ENCODE measurements around the gene MGAT4B. TPM values are rescaled to one million over a fixed set of nuclear protein-coding genes. Genes with fewer than 3 reads are reported as not detected.

MGAT4B gene
- total RNA-seq, 2 donors from 2014 or later, result 66.5 to 85.9 TPM

GRCh38 chr5:179816796-179817469 lies 10.3 kb upstream of the MGAT4B start:
- DNase-seq (no peak), ATAC-seq (no peak)
- intact Hi-C loops (cut with DNase I), result no loop called here

- no peak for DNase-seq
- no peak for ATAC-seq
- intact Hi-C loops (cut with DNase I), result no loop called here
Measured at GRCh38 chr5:179816401-179816795, 9.7 kb upstream of the MGAT4B start.

GRCh38 chr5:179815491-179816249 lies 9.0 kb upstream of the MGAT4B start:
- no peak for DNase-seq
- no peak for ATAC-seq
- intact Hi-C loops (cut with DNase I), result no loop called here

GRCh38 chr5:179814090-179814489 lies 7.4 kb upstream of the MGAT4B start:
- no peak for DNase-seq
- intact Hi-C loops (cut with DNase I), result no loop called here
- ATAC-seq, result no peak

GRCh38 chr5:179812997-179813607 lies 6.4 kb upstream of the MGAT4B start:
- intact Hi-C loops (cut with DNase I), result no loop called here
- DNase-seq (no peak), ATAC-seq (no peak)

GRCh38 chr5:179812135-179812825 lies 5.6 kb upstream of the MGAT4B start:
- intact Hi-C loops (cut with DNase I), result no loop called here
- DNase-seq (no peak), ATAC-seq (no peak)

GRCh38 chr5:179805529-179806249 lies 977 bp downstream of the MGAT4B start:
- ATAC-seq (peak; percentile 38 to 47), DNase-seq (peak; percentile 61)
- intact Hi-C loops (cut with DNase I), result no loop called here

- ATAC-seq (peak; percentile 0 to 4), DNase-seq (peak; percentile 44)
- intact Hi-C loops (cut with DNase I), result no loop called here
Measured at GRCh38 chr5:179805070-179805528, 1.6 kb downstream of the MGAT4B start.

GRCh38 chr5:179804555-179804947 lies 2.1 kb downstream of the MGAT4B start:
- ATAC-seq, result no peak
- intact Hi-C loops (cut with DNase I), result loop anchor here in 1 of 2 donors (5.0 kb wide), 1 partner anchor 103 kb away; the partner anchor contains the start of gene TBC1D9B
- DNase-seq, result no peak

GRCh38 chr5:179803651-179804554 lies 2.8 kb downstream of the MGAT4B start:
- ATAC-seq (no peak), DNase-seq (peak; percentile 39)
- intact Hi-C loops (cut with DNase I), result loop anchor here in 1 of 2 donors (5.0 kb wide), 1 partner anchor 103 kb away; the partner anchor contains the start of gene TBC1D9B

GRCh38 chr5:179802950-179803562 lies 3.6 kb downstream of the MGAT4B start:
- ATAC-seq (no peak), DNase-seq (no peak)
- intact Hi-C loops (cut with DNase I), result loop anchor here in 1 of 2 donors (5.0 kb wide), 1 partner anchor 104 kb away; the partner anchor contains the start of gene TBC1D9B

- no peak for ATAC-seq
- intact Hi-C loops (cut with DNase I), result loop anchor here in 1 of 2 donors (5.0 kb wide), 1 partner anchor 105 kb away; the partner anchor contains the start of gene TBC1D9B
- DNase-seq, result no peak
Measured at GRCh38 chr5:179802207-179802883, 4.3 kb downstream of the MGAT4B start.

GRCh38 chr5:179801304-179802206 lies 5.1 kb downstream of the MGAT4B start:
- DNase-seq, result peak; percentile 81
- intact Hi-C loops (cut with DNase I), result loop anchor here in 1 of 2 donors (5.0 kb wide), 1 partner anchor 106 kb away; the partner anchor contains the start of gene TBC1D9B
- ATAC-seq, result peak; percentile 11 to 12

GRCh38 chr5:179800696-179801201 lies 5.9 kb downstream of the MGAT4B start:
- DNase-seq (no peak), ATAC-seq (no peak)
- intact Hi-C loops (cut with DNase I), result loop anchor here in 1 of 2 donors (5.0 kb wide), 1 partner anchor 107 kb away; the partner anchor contains the start of gene TBC1D9B

GRCh38 chr5:179800071-179800695 lies 6.5 kb downstream of the MGAT4B start:
- intact Hi-C loops (cut with DNase I), result loop anchor here in 1 of 2 donors (5.0 kb wide), 1 partner anchor 107 kb away; the partner anchor contains the start of gene TBC1D9B

More at GRCh38 chr5:179800071-179800695, 6.5 kb downstream of the MGAT4B start:
- ATAC-seq (no peak), DNase-seq (no peak)
